HG03045 (cell line): ENCODE data around the gene ILKAP.

Experiments used
- ATAC-seq: cut with Tn5 transposase; IDR thresholded peaks from one replicate; pipeline ENCODE4 v1.9.1; 2021; ENCODE audit warnings: mild to moderate bottlenecking, moderate library complexity; ENCODE audit not compliant: unreplicated experiment

The ILKAP gene

GRCh38 chr2:238138331-238139195 lies 64.9 kb downstream of the ILKAP start, which contains the start of gene KLHL30:
Gene KLHL30, plus strand, starts transcription at chr2:238138668. Its CDS starts 2,087 bp downstream, at chr2:238140755.
- ATAC-seq, result no peak

GRCh38 chr2:238137885-238138284 lies 65.6 kb downstream of the ILKAP start:
- no peak for ATAC-seq

GRCh38 chr2:238136820-238137537 lies 66.5 kb downstream of the ILKAP start:
- ATAC-seq, result no peak

GRCh38 chr2:238135601-238136150 lies 67.8 kb downstream of the ILKAP start:
- ATAC-seq, result no peak

- ATAC-seq, result no peak
Observed at GRCh38 chr2:238134393-238134785, 69.1 kb downstream of the ILKAP start.

GRCh38 chr2:238133499-238134392 lies 69.7 kb downstream of the ILKAP start:
- no peak for ATAC-seq

GRCh38 chr2:238132463-238133450 lies 70.7 kb downstream of the ILKAP start:
- ATAC-seq, result no peak

GRCh38 chr2:238131761-238132462 lies 71.6 kb downstream of the ILKAP start:
- no peak for ATAC-seq

GRCh38 chr2:238130696-238131628 lies 72.5 kb downstream of the ILKAP start:
- ATAC-seq, result no peak

- ATAC-seq, result no peak
Observed at GRCh38 chr2:238130111-238130695, 73.3 kb downstream of the ILKAP start.

GRCh38 chr2:238129166-238130010 lies 74.1 kb downstream of the ILKAP start:
- no peak for ATAC-seq

GRCh38 chr2:238128534-238129001 lies 74.9 kb downstream of the ILKAP start:
- no peak for ATAC-seq

GRCh38 chr2:238128061-238128440 lies 75.4 kb downstream of the ILKAP start:
- no peak for ATAC-seq

GRCh38 chr2:238127165-238128060 lies 76.1 kb downstream of the ILKAP start:
- ATAC-seq, result no peak

- ATAC-seq, result no peak
Observed at GRCh38 chr2:238126775-238127164, 76.7 kb downstream of the ILKAP start.
